Uterus (tissue), 4 donors: Measurements from ENCODE around the gene LCMT1. TPM values are rescaled to one million over a fixed set of nuclear protein-coding genes. Genes with fewer than 3 reads are reported as not detected.

Experiments used
- DNase-seq, 2 donors: peaks; one replicate each; pipeline ENCODE4 v3.0.0-alpha.2; 2019 to 2020
- H3K27ac ChIP-seq, 2 donors: fragments of 200-600 bp; sonication (generic); 1 replicate in 1 of 2; 2 replicates in 1 of 2; pipeline ENCODE4 v1.5.1; 2016 to 2018
- H3K27me3 ChIP-seq, 2 donors: fragments of 200-600 bp; sonication (generic); one replicate each; pipeline ENCODE4 v1.5.1; 2018 to 2019; ENCODE audit warnings: control low read depth in 1 of 2
- H3K36me3 ChIP-seq, 2 donors: fragments of 200-600 bp; sonication (generic); one replicate each; pipeline ENCODE4 v1.5.1; 2019; ENCODE audit warnings: control low read depth in 1 of 2
- H3K4me1 ChIP-seq, 2 donors: fragments of 200-600 bp; sonication (generic); one replicate each; pipeline ENCODE4 v1.5.1; 2018 to 2019; ENCODE audit warnings: control low read depth in 1 of 2
- H3K4me3 ChIP-seq, 2 donors: fragments of 200-600 bp; sonication (generic); 1 replicate in 1 of 2; 2 replicates in 1 of 2; pipeline ENCODE4 v1.5.1; 2018 to 2019; ENCODE audit warnings: mild to moderate bottlenecking in 1 of 2
- H3K9me3 ChIP-seq, 2 donors: fragments of 200-600 bp; sonication (generic); one replicate each; pipeline ENCODE4 v1.5.1; 2019; ENCODE audit warnings: control low read depth in 1 of 2
- CTCF ChIP-seq, 4 experiments: fragments of 200-600 bp in 2 of 4; fragments of 450-650 bp in 2 of 4; sonication (generic) in 2 of 4; IDR thresholded peaks; one replicate each; pipeline ENCODE4 v1.5.1; 2016 to 2019; ENCODE audit warnings: antibody characterized with exemption in 4 of 4, mild to moderate bottlenecking in 2 of 4, moderate library complexity in 1 of 4
- POLR2A ChIP-seq, 2 donors: fragments of 450-650 bp; IDR thresholded peaks; one replicate each; pipeline ENCODE4 v1.6.1; 2016; ENCODE audit warnings: antibody characterized with exemption in 2 of 2, mild to moderate bottlenecking in 1 of 2, moderate library complexity in 1 of 2
- intact Hi-C: fragments of 100-400 bp; cut with DNase I; formaldehyde crosslinking; loops from one replicate; pipeline ENCODE4 v1.15.1; 2023; ENCODE audit warnings: low total_unique reads
- total RNA-seq, 4 donors: library from RNA; depleted of rRNA in 3 of 4; stranded (reverse); fragments of >200 nt in 3 of 4; gene quantifications; one replicate each; pipeline versions ENCODE4 v1.1.0 to v1.2.4, GENCODE V29; 2014 to 2023
- donor health status: DM: yes; HTN: yes; CAD: no.

The LCMT1 gene
- total RNA-seq, 4 donors from 2014 or later = 33.7 to 39.8 (median 38.3) TPM

GRCh38 chr16:25140459-25140858 lies 28.9 kb downstream of the LCMT1 start:
- intact Hi-C loops = no loop called here
- no peaks in the 10 kb centered on the region for H3K9me3 ChIP-seq
- no peaks in the 10 kb centered on the region for H3K36me3 ChIP-seq
- H3K4me3 ChIP-seq = no peak overlapping the region
- peak in 1 of 2 donors; percentile 46 for DNase-seq
- TF ChIP-seq CTCF (IDR thresholded peaks at IDR 0.05) = no peak
- TF ChIP-seq POLR2A (IDR thresholded peaks at IDR 0.05) = no peak
- H3K27me3 ChIP-seq = no peaks in the 10 kb centered on the region
- H3K27ac ChIP-seq = peak overlapping the region; percentile 54 to 87
- no peaks in the 10 kb centered on the region for H3K4me1 ChIP-seq

- H3K9me3 ChIP-seq = no peaks in the 10 kb centered on the region
- peak overlapping the region; percentile 54 to 87 for H3K27ac ChIP-seq
- H3K4me1 ChIP-seq = no peaks in the 10 kb centered on the region
- no peak for TF ChIP-seq CTCF (IDR thresholded peaks at IDR 0.05)
- no peak for TF ChIP-seq POLR2A (IDR thresholded peaks at IDR 0.05)
- DNase-seq = peak in 1 of 2 donors; percentile 58
- H3K4me3 ChIP-seq = no peak overlapping the region
- no peaks in the 10 kb centered on the region for H3K27me3 ChIP-seq
- H3K36me3 ChIP-seq = no peaks in the 10 kb centered on the region
- intact Hi-C loops = no loop called here
Measured at GRCh38 chr16:25141648-25142047, 30.1 kb downstream of the LCMT1 start.

GRCh38 chr16:25143928-25144327 lies 32.4 kb downstream of the LCMT1 start:
- DNase-seq = no peak
- no peaks in the 10 kb centered on the region for H3K36me3 ChIP-seq

GRCh38 chr16:25148568-25149215 lies 37.1 kb downstream of the LCMT1 start:
- Histone ChIP-seq H3K36me3 (no peaks in the 10 kb centered on the region), H3K27ac (no peak overlapping the region), H3K27me3 (no peaks in the 10 kb centered on the region), H3K4me3 (no peak overlapping the region), H3K9me3 (no peaks in the 10 kb centered on the region), H3K4me1 (no peaks in the 10 kb centered on the region)
- TF ChIP-seq POLR2A (IDR thresholded peaks at IDR 0.05) (no peak), CTCF (IDR thresholded peaks at IDR 0.05) (no peak)
- intact Hi-C loops = no loop called here
- DNase-seq = no peak

More at GRCh38 chr16:25143928-25144327, 32.4 kb downstream of the LCMT1 start:
- intact Hi-C loops = no loop called here
- Histone ChIP-seq H3K27ac (no peak overlapping the region), H3K27me3 (no peaks in the 10 kb centered on the region), H3K9me3 (no peaks in the 10 kb centered on the region), H3K4me3 (no peak overlapping the region), H3K4me1 (no peaks in the 10 kb centered on the region)
- TF ChIP-seq POLR2A (IDR thresholded peaks at IDR 0.05) (no peak), CTCF (IDR thresholded peaks at IDR 0.05) (no peak)

GRCh38 chr16:25151996-25152395 lies 40.5 kb downstream of the LCMT1 start:
- H3K27ac ChIP-seq = no peak overlapping the region
- H3K4me3 ChIP-seq = no peak overlapping the region
- no peak for TF ChIP-seq POLR2A (IDR thresholded peaks at IDR 0.05)
- TF ChIP-seq CTCF (IDR thresholded peaks at IDR 0.05) = no peak
- intact Hi-C loops = no loop called here
- no peaks in the 10 kb centered on the region for H3K9me3 ChIP-seq
- no peaks in the 10 kb centered on the region for H3K27me3 ChIP-seq
- no peaks in the 10 kb centered on the region for H3K36me3 ChIP-seq
- no peak for DNase-seq
- H3K4me1 ChIP-seq = no peaks in the 10 kb centered on the region
